ENCODE data around the gene GSTT2.

The GSTT2 gene

GRCh38 chr22:24029304-24029703 lies 49.4 kb downstream of the GSTT2 start:
- Histone ChIP-seq H3K9ac (no peak overlapping the region), H3K4me1 (ENCODE audit: low read depth, poor library complexity, severe bottlenecking) (peaks cover 14% of the 10 kb centered on the region), H4K20me1 (ENCODE audit: insufficient read depth) (no peaks in the 10 kb centered on the region), H2AFZ (ENCODE audit: low read depth) (no peak overlapping the region), H3K4me2 (no peak overlapping the region), H3K27me3 (ENCODE audit: insufficient read depth, low read depth) (no peaks in the 10 kb centered on the region), H3K79me2 (ENCODE audit: insufficient read depth, low read depth) (peaks cover 19% of the 10 kb centered on the region; the same call in 1 of the 2 replicates), H3K36me3 (ENCODE audit: insufficient read depth) (0 out of 2 replicates have a peak, but pooled peaks cover 4% of the 10 kb centered on the region), H3K4me3 (IDR thresholded peaks at IDR 0.05; ENCODE audit: insufficient read depth, low read depth, low read length) (no peak overlapping the region), H3K27ac (no peak overlapping the region)
- no peak for TF ChIP-seq CTCF (conservative IDR thresholded peaks at IDR 0.05; ENCODE audit: low read depth, low read length)

GRCh38 chr22:24030186-24030702 lies 50.3 kb downstream of the GSTT2 start:
- Histone ChIP-seq H4K20me1 (ENCODE audit: insufficient read depth) (no peaks in the 10 kb centered on the region), H3K4me1 (ENCODE audit: low read depth, poor library complexity, severe bottlenecking) (peaks cover 14% of the 10 kb centered on the region), H3K9ac (no peak overlapping the region), H2AFZ (ENCODE audit: low read depth) (no peak overlapping the region), H3K4me3 (IDR thresholded peaks at IDR 0.05; ENCODE audit: insufficient read depth, low read depth, low read length) (no peak overlapping the region), H3K36me3 (ENCODE audit: insufficient read depth) (0 out of 2 replicates have a peak, but pooled peaks cover 4% of the 10 kb centered on the region), H3K27ac (no peak overlapping the region), H3K79me2 (ENCODE audit: insufficient read depth, low read depth) (peaks cover 10% of the 10 kb centered on the region; the same call in 1 of the 2 replicates), H3K4me2 (no peak overlapping the region), H3K27me3 (ENCODE audit: insufficient read depth, low read depth) (no peaks in the 10 kb centered on the region)
- no peak for TF ChIP-seq CTCF (conservative IDR thresholded peaks at IDR 0.05; ENCODE audit: low read depth, low read length)

Measured in KMS-11 (cell line).